ENCODE results near the gene ANKRD63.

Gene ANKRD63

GRCh38 chr15:40279437-40280141, 3.3 kb downstream of the ANKRD63 start:
- DNase-seq: peak; percentile 83

GRCh38 chr15:40278026-40278425, 4.8 kb downstream of the ANKRD63 start:
- DNase-seq: no peak

GRCh38 chr15:40277471-40277870, 5.4 kb downstream of the ANKRD63 start:
- no peak for DNase-seq

- no peak for DNase-seq
Observed at GRCh38 chr15:40276927-40277326, 5.9 kb downstream of the ANKRD63 start.

GRCh38 chr15:40275954-40276353, 6.9 kb downstream of the ANKRD63 start:
- DNase-seq: no peak

- DNase-seq: no peak
Observed at GRCh38 chr15:40275523-40275922, 7.3 kb downstream of the ANKRD63 start.

- peak; percentile 85 for DNase-seq
Observed at GRCh38 chr15:40274350-40275274, 8.3 kb downstream of the ANKRD63 start.

- DNase-seq: no peak
Observed at GRCh38 chr15:40273428-40273827, 9.4 kb downstream of the ANKRD63 start.

- DNase-seq: no peak
Observed at GRCh38 chr15:40272485-40273056, 10.3 kb downstream of the ANKRD63 start.

GRCh38 chr15:40271685-40272484, 11.0 kb downstream of the ANKRD63 start:
- DNase-seq: no peak

- no peak for DNase-seq
Observed at GRCh38 chr15:40270246-40270995, 12.4 kb downstream of the ANKRD63 start.

GRCh38 chr15:40269604-40270003, 13.3 kb downstream of the ANKRD63 start:
- DNase-seq: no peak

- DNase-seq: no peak
Observed at GRCh38 chr15:40267670-40268069, 15.2 kb downstream of the ANKRD63 start.

- DNase-seq: no peak
Observed at GRCh38 chr15:40266828-40267304, 16.0 kb downstream of the ANKRD63 start.

- DNase-seq: no peak
Observed at GRCh38 chr15:40265875-40266274, 17.0 kb downstream of the ANKRD63 start.

- no peak for DNase-seq
Observed at GRCh38 chr15:40265355-40265754, 17.5 kb downstream of the ANKRD63 start.

GRCh38 chr15:40264321-40265153, 18.3 kb downstream of the ANKRD63 start:
- DNase-seq: no peak

GRCh38 chr15:40263024-40263754, 19.7 kb downstream of the ANKRD63 start:
- DNase-seq: peak; percentile 70

- DNase-seq: no peak
Observed at GRCh38 chr15:40259021-40259420, 23.8 kb downstream of the ANKRD63 start.

- no peak for DNase-seq
Observed at GRCh38 chr15:40258544-40258943, 24.3 kb downstream of the ANKRD63 start.

All from femur (tissue), 1 donor.